GM12878 (cell line): ENCODE data around the gene PPP2R2D. TPM values are rescaled to one million over a fixed set of nuclear protein-coding genes. Genes with fewer than 3 reads are reported as not detected.

ENCODE experiments used
- ATAC-seq: fragments of 200-7000 bp; cut with Tn5 transposase; 3 replicates; pipeline ENCODE4 v1.9.1; 2020; ENCODE audit warnings: mild to moderate bottlenecking, moderate library complexity
- BruUV-seq: library from RNA; stranded (reverse); fragments of 400-500 nt; replicated peaks from 2 replicates; lab custom pipeline; 2021; lab: Mats Ljungman, UMichigan
- CTCF ChIA-PET: fragments of 300-600 bp; sonication (Branson Sonifier 250); formaldehyde crosslinking; extraction: SDS; loops from one replicate; lab custom pipeline; 2021; ENCODE audit warnings: inconsistent platforms; lab: Yijun Ruan, JAX
- POLR2A ChIA-PET: fragments of 350-600 bp; formaldehyde crosslinking; extraction: SDS; loops from one replicate; lab custom pipeline; 2021; ENCODE audit warnings: inconsistent platforms; lab: Charles Lee
- RAD21 ChIA-PET: fragments of 300-600 bp; sonication (Branson Sonifier 250); formaldehyde crosslinking; loops from one replicate; lab custom pipeline; 2023; ENCODE audit warnings: antibody characterized with exemption; ENCODE audit not compliant: unreplicated experiment; lab: Charles Lee
- SMC1A ChIA-PET: fragments of 300-600 bp; sonication (Branson Sonifier 250); formaldehyde crosslinking; loops from one replicate; lab custom pipeline; 2023; ENCODE audit not compliant: unreplicated experiment, uncharacterized antibody; lab: Charles Lee
- DNase-seq: peaks from one replicate; pipeline ENCODE4 v3.0.0-alpha.2; 2011; ENCODE audit warnings: low read depth, low spot score
- FAIRE-seq: peaks from 3 replicates; lab custom pipeline; 2011; peaks lifted over from hg19 to GRCh38; lab: Jason Lieb, UNC
- H2AFZ ChIP-seq: 2 replicates; pipeline ENCODE4 v1.6.0; 2011; ENCODE audit warnings: low read depth, low read length, control low read depth; ENCODE audit not compliant: control insufficient read depth
- H3K27ac ChIP-seq: 2 replicates; pipeline ENCODE4 v1.5.1; 2011; ENCODE audit warnings: control low read depth; ENCODE audit not compliant: control insufficient read depth, insufficient read depth
- H3K27me3 ChIP-seq, 2 experiments: replicated peaks in 1 of 2; 2 replicates each; pipeline versions ENCODE4 v1.6.0 to v1.6.1; 2011; ENCODE audit warnings: low read length in 1 of 2; ENCODE audit not compliant: control insufficient read depth in 2 of 2, insufficient read depth in 2 of 2
- H3K36me3 ChIP-seq, 2 experiments: 2 replicates each; pipeline ENCODE4 v1.5.1; 2011; ENCODE audit warnings: low read length in 1 of 2; ENCODE audit not compliant: control insufficient read depth in 2 of 2, insufficient read depth in 2 of 2
- H3K4me1 ChIP-seq: 2 replicates; pipeline ENCODE4 v1.6.1; 2011; ENCODE audit warnings: mild to moderate bottlenecking, low read length, moderate library complexity, mixed read lengths; ENCODE audit not compliant: control insufficient read depth, insufficient read depth
- H3K4me2 ChIP-seq: 2 replicates; pipeline ENCODE4 v1.6.0; 2011; ENCODE audit warnings: control low read depth; ENCODE audit not compliant: control insufficient read depth, insufficient read depth
- H3K4me3 ChIP-seq: fragments of 200-600 bp; sonication (generic); 2 replicates; pipeline ENCODE4 v1.5.1; 2016
- H3K79me2 ChIP-seq: 2 replicates; pipeline ENCODE4 v1.6.0; 2011; ENCODE audit warnings: low read length; ENCODE audit not compliant: control insufficient read depth, insufficient read depth
- H3K9ac ChIP-seq: 2 replicates; pipeline ENCODE4 v1.8.0; 2011; ENCODE audit warnings: low read length, control low read depth, mixed read lengths; ENCODE audit not compliant: control insufficient read depth, insufficient read depth
- H3K9me3 ChIP-seq: replicated peaks from 3 replicates; pipeline ENCODE4 v1.5.1; 2011; ENCODE audit warnings: mild to moderate bottlenecking, low read length; ENCODE audit not compliant: control insufficient read depth, insufficient read depth
- H4K20me1 ChIP-seq: 2 replicates; pipeline ENCODE4 v1.6.0; 2011; ENCODE audit not compliant: control insufficient read depth, insufficient read depth
- ATF7 ChIP-seq: fragments of 450-650 bp; IDR thresholded peaks from 2 replicates; pipeline ENCODE4 v1.6.1; 2016; ENCODE audit warnings: low read depth, mild to moderate bottlenecking
- BRCA1 ChIP-seq: IDR thresholded peaks from 2 replicates; pipeline ENCODE4 v1.6.1; 2011; ENCODE audit warnings: low read depth, low read length, improper control_type of control experiment
- ETV6 ChIP-seq, 2 experiments: fragments of 450-650 bp in 1 of 2; IDR thresholded peaks in 1 of 2; conservative IDR thresholded peaks in 1 of 2; 2 replicates each; pipeline ENCODE4 v1.6.1; 2014; ENCODE audit warnings: antibody characterized with exemption in 1 of 2, borderline replicate concordance in 1 of 2, low read depth in 1 of 2, mild to moderate bottlenecking in 1 of 2, moderate library complexity in 1 of 2
- HDAC6 ChIP-seq: fragments of 200-600 bp; sonication (generic); IDR thresholded peaks from one replicate; pipeline ENCODE4 v1.8.0; 2017; ENCODE audit warnings: antibody characterized with exemption; ENCODE audit not compliant: unreplicated experiment
- RAD51 ChIP-seq: fragments of 450-650 bp; IDR thresholded peaks from 2 replicates; pipeline ENCODE4 v1.6.1; 2016; ENCODE audit warnings: moderate library complexity, mild to moderate bottlenecking, inconsistent platforms
- STAT3 ChIP-seq: IDR thresholded peaks from 2 replicates; pipeline ENCODE4 v1.6.1; 2011; ENCODE audit warnings: low read depth, low read length, improper control_type of control experiment
- TCF3 ChIP-seq: IDR thresholded peaks from 2 replicates; pipeline ENCODE4 v1.6.1; 2012; ENCODE audit warnings: low read depth, mild to moderate bottlenecking, low read length, borderline replicate concordance; ENCODE audit not compliant: insufficient read depth
- YBX1 ChIP-seq: fragments of 450-650 bp; IDR thresholded peaks from 2 replicates; pipeline ENCODE4 v1.6.1; 2016; ENCODE audit warnings: antibody characterized with exemption
- ZBED1 ChIP-seq: IDR thresholded peaks from 2 replicates; pipeline ENCODE4 v1.6.1; 2016; ENCODE audit warnings: borderline replicate concordance
- ZZZ3 ChIP-seq: IDR thresholded peaks from 2 replicates; pipeline ENCODE4 v1.6.1; 2011; ENCODE audit warnings: low read depth; ENCODE audit not compliant: control insufficient read depth, insufficient read length
- WGBS: methylation state at CpG from one replicate; pipeline ENCODE4 v1.1.6; 2016; ENCODE audit warnings: low lambda C conversion rate; ENCODE audit not compliant: insufficient replicate concordance, insufficient coverage; ENCODE audit errors: missing lambda C conversion rate; 5-methylcytosine and 5-hydroxymethylcytosine counted together
- in situ Hi-C: fragments of 300-500 bp; cut with MboI; formaldehyde crosslinking; loops from 9 replicates; pipeline ENCODE4 v1.14.3; 2018; ENCODE audit warnings: mixed read lengths
- intact Hi-C: fragments of 100-400 bp; cut with micrococcal nuclease; formaldehyde crosslinking; loops from one replicate; pipeline ENCODE4 v1.14.2; 2022; ENCODE audit not compliant: unreplicated experiment
- polyA plus RNA-seq, 11 experiments: library from polyadenylated mRNA; depleted of rRNA in 4 of 11; unstranded in 6 of 11; stranded (reverse) in 5 of 11; fragments of >200 nt; fragmentation: Nextera tagmentation in 4 of 11; fragmentation: Illumina TruSeq in 1 of 11; extraction: Ambion mirVana in 4 of 11; extraction: Trizol in 1 of 11; gene quantifications; 1 replicate in 1 of 11; 2 replicates in 10 of 11; pipeline versions ENCODE4 v1.2.1 to v1.2.3, GENCODE V29; 2011 to 2016; ENCODE audit warnings: inconsistent platforms in 2 of 11, missing spikeins in 2 of 11, low read depth in 1 of 11
- total RNA-seq, 4 experiments: library from RNA; depleted of rRNA in 3 of 4; stranded (reverse); fragments of >200 nt in 3 of 4; fragmentation: Illumina TruSeq in 1 of 4; extraction: Trizol in 1 of 4; gene quantifications; 2 replicates each; pipeline versions ENCODE4 v1.2.1 to v1.2.3, GENCODE V29; 2013 to 2021
- TF ChIP-seq, protein P1 (sequence below): fragments of 450-650 bp; conservative IDR thresholded peaks from 2 replicates; pipeline ENCODE4 v1.6.1; 2017; ENCODE audit warnings: mild to moderate bottlenecking, moderate library complexity

Gene PPP2R2D
- total and polyA plus RNA-seq, 10 of the 15 experiments (the other 5 are each of a cell fraction or from before 2014, with no cell fraction given) = 2.8 to 41.9 (median 21.8) TPM

DNA sequence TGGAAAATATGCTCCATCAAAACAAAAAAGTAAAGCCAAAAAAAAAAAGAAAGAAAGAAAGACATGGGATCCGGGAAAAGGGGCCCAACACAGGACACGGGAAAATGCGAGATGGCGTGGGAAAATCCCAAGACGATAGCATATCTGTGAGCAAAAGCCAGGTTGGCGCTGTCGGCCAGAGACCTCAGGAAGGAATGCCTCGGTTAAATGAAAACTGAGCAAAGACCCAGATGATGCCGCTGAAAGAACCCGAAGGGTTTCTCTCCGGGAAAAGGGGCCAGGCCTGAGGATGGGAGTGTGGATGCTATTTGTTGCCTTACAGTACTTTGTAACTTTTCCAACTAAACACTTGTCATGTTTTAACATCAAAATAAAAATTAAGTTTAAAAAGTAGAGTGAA lies 49.5 kb upstream of the PPP2R2D start:
- FAIRE-seq = no peak
- ChIA-PET RAD21 (no interaction called here), POLR2A (no interaction called here), CTCF (no interaction called here), SMC1A (no interaction called here)
- no TSS peak for BruUV-seq
- no peaks in the 10 kb centered on the region for H3K79me2 ChIP-seq
- TF ChIP-seq BRCA1 (no peak), ETV6 (conservative IDR thresholded peaks at IDR 0.05 in 1 of 2, IDR thresholded peaks at IDR 0.05 in 1 of 2; ENCODE audit: borderline replicate concordance in 1 of 2, low read depth in 1 of 2) (no peak), ZBED1 (no peak), TCF3 (no peak), ATF7 (no peak), ZZZ3 (no peak), YBX1 (no peak), RAD51 (no peak), STAT3 (no peak), HDAC6 (no peak)
- TF ChIP-seq, protein P1, sequence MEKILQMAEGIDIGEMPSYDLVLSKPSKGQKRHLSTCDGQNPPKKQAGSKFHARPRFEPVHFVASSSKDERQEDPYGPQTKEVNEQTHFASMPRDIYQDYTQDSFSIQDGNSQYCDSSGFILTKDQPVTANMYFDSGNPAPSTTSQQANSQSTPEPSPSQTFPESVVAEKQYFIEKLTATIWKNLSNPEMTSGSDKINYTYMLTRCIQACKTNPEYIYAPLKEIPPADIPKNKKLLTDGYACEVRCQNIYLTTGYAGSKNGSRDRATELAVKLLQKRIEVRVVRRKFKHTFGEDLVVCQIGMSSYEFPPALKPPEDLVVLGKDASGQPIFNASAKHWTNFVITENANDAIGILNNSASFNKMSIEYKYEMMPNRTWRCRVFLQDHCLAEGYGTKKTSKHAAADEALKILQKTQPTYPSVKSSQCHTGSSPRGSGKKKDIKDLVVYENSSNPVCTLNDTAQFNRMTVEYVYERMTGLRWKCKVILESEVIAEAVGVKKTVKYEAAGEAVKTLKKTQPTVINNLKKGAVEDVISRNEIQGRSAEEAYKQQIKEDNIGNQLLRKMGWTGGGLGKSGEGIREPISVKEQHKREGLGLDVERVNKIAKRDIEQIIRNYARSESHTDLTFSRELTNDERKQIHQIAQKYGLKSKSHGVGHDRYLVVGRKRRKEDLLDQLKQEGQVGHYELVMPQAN = no peak
- no peak overlapping the region for H3K4me3 ChIP-seq
- no peak for DNase-seq
- H2AFZ ChIP-seq = no peak overlapping the region
- no peaks in the 10 kb centered on the region for H3K36me3 ChIP-seq
- no peak overlapping the region for H3K27ac ChIP-seq
- H4K20me1 ChIP-seq = no peaks in the 10 kb centered on the region
- in situ Hi-C loops = no loop called here
- no peaks in the 10 kb centered on the region for H3K4me1 ChIP-seq
- WGBS = 96% methylated on average over 11 of the region's 11 CpGs
- no peaks in the 10 kb centered on the region for H3K27me3 ChIP-seq
- no peaks in the 10 kb centered on the region; the same call in 2 of the 3 replicates for H3K9me3 ChIP-seq
- intact Hi-C loops = no loop called here
- ATAC-seq = no peak
- no peak overlapping the region for H3K9ac ChIP-seq
- H3K4me2 ChIP-seq = no peak overlapping the region
